Activated naive CD8-positive, alpha-beta T cell (primary cell): ENCODE results near the gene SH3RF1.
"Not testable (repeated sequence)": the region's sequence is repeated elsewhere in the genome, so short reads cannot be mapped to it uniquely, and the experiment has no call there.

ENCODE experiments used
- H3K27ac Mint-ChIP-seq: one replicate; pipeline ENCODE4 v1.8.0; 2021; ENCODE audit warnings: mixed read lengths
- H3K27me3 Mint-ChIP-seq: one replicate; pipeline ENCODE4 v1.8.0; 2021; ENCODE audit warnings: mixed read lengths
- H3K36me3 Mint-ChIP-seq: one replicate; pipeline ENCODE4 v1.8.0; 2021; ENCODE audit warnings: mixed read lengths
- H3K4me1 Mint-ChIP-seq: one replicate; pipeline ENCODE4 v1.8.0; 2021; ENCODE audit warnings: low read depth, mixed read lengths
- H3K4me3 Mint-ChIP-seq: one replicate; pipeline ENCODE4 v1.8.0; 2021; ENCODE audit warnings: mild to moderate bottlenecking, mixed read lengths
- H3K9me3 Mint-ChIP-seq: one replicate; pipeline ENCODE4 v1.8.0; 2021; ENCODE audit warnings: low read depth, mixed read lengths

The SH3RF1 gene

DNA sequence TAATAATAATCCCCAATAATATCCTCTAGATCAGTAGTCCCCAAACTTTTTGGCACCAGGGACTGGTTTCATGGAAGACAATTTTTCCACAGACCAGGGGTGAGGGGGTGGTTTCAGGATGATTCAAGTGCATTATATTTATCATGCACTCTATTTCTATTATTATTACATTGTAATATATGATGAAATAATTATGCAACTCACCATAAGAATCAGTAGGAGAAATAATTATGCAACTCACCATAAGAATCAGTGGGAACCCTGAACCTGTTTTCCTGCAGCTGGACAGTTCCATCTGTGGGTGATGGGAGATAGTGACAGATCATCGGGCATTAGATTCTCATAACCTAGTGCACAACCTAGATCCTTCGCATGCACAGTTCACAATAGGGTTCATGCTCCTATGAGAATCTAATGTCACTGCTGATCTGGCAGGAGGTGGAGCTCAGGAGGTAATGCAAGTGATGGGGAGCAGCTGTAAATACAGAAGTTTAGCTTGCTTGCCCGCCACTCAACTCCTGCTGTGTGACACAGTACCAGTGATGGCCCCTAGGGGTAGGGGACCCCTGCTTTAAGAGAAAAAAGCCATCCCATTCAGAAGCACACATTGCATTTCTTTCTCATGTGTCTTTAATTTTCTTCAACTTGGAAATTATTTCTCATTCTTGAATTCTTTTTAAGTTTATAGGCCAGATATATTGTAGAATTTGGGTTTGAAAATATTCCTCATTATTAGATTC lies 16.0 kb upstream of the SH3RF1 start:
- H3K36me3 Mint-ChIP-seq, result no peaks in the 10 kb centered on the region
- no peak overlapping the region for H3K4me3 Mint-ChIP-seq
- no peaks in the 10 kb centered on the region for H3K9me3 Mint-ChIP-seq
- no peaks in the 10 kb centered on the region for H3K4me1 Mint-ChIP-seq
- peaks cover 2% of the 10 kb centered on the region for H3K27me3 Mint-ChIP-seq
- no peak overlapping the region for H3K27ac Mint-ChIP-seq

DNA sequence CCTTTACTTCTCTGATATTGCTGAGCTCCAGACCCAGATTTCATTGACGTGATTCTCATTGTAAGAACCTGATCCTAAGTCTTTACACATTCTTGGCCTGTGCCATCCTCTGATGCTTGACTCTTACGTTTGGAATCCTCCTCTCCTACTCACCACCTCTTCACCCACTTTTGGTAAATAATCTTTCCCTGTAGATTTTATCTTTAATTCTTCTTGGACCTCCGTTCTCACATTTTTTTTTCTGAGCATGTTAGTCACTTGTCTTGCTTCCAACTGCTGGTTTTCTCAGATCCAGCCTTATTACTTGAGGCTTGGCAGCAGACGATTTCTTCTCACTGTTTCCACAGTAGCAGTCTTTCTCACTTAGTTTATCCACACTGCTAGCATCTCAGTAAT lies 12.4 kb upstream of the SH3RF1 start:
- H3K27ac Mint-ChIP-seq, result no peak overlapping the region
- no peaks in the 10 kb centered on the region for H3K9me3 Mint-ChIP-seq
- H3K27me3 Mint-ChIP-seq, result no peaks in the 10 kb centered on the region
- no peaks in the 10 kb centered on the region for H3K36me3 Mint-ChIP-seq
- H3K4me3 Mint-ChIP-seq, result no peak overlapping the region
- no peaks in the 10 kb centered on the region for H3K4me1 Mint-ChIP-seq

DNA sequence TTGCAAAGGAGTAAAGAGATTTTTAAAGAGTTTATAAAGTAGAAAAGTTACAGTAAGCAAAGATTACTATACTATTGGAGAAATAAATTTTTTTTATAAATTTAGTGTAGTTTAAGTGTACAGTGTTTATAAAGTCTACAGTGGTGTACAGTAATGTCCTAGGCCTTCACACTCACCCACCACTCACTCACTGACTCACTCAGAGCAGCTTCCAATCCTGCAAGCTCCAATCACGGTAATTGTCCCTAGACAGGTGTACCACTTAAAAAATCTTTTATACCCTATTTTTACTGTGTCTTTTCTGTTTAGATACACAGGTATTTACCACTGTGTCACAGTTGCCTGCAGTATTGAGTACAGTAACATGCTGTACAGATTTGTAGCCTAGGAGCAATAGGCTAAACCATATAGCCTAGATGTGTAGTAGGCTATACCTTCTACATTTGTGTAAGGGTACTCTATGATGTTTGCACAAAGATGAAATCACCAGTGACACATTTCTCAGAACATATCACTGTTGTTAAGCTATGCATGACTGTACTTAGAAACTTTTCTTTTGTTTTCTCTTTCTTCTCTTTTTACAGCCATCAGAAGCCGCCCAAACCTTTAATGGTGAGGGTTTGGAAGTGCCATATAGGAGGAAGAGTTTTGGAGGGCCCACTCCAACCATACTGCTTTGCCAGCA lies 11.8 kb upstream of the SH3RF1 start:
- H3K27me3 Mint-ChIP-seq, result no peaks in the 10 kb centered on the region
- H3K36me3 Mint-ChIP-seq, result no peaks in the 10 kb centered on the region
- H3K4me3 Mint-ChIP-seq, result no peak overlapping the region
- H3K9me3 Mint-ChIP-seq, result no peaks in the 10 kb centered on the region
- no peak overlapping the region for H3K27ac Mint-ChIP-seq
- no peaks in the 10 kb centered on the region for H3K4me1 Mint-ChIP-seq

DNA sequence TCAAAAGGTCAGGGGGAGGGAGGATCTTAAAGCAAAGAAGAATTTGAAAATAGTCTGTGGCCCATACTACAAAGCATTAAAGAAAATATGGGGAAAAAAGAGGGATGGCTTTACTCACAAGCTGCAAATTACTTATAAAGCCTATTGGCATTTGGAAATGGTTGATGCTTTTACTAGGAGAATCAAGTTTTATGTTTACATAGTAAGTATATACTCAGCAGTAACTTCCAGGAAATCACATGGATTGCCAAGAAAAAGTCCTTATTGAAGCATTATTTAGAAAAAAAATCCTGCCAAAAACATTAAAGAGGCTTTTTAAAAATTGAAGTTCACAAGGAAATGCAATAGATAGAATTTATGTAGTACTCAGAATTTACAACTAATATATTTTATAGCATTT lies 8.4 kb upstream of the SH3RF1 start:
- H3K36me3 Mint-ChIP-seq, result no peaks in the 10 kb centered on the region
- no peak overlapping the region for H3K4me3 Mint-ChIP-seq
- no peaks in the 10 kb centered on the region for H3K4me1 Mint-ChIP-seq
- H3K9me3 Mint-ChIP-seq, result no peaks in the 10 kb centered on the region
- peaks cover 8% of the 10 kb centered on the region for H3K27me3 Mint-ChIP-seq
- no peak overlapping the region for H3K27ac Mint-ChIP-seq

DNA sequence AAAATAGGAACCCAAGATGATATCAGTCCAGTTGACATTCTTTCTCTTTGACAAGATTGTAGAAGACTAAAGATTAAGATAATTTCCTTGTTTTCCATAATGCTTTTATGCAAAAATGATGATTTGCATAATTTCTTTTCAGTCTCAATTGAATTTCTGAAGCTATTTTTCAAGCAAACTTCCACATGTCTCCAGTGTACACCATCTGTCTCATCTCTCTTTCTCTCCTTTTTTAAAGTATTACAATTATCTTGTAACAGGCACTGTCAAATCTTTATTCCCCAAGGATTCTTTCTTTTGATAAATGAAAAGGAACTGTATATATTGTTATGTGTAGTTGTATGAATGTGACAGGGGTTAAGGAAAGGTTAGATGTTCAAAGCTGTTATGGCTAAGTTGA lies 7.9 kb upstream of the SH3RF1 start:
- no peak overlapping the region for H3K4me3 Mint-ChIP-seq
- no peaks in the 10 kb centered on the region for H3K36me3 Mint-ChIP-seq
- H3K4me1 Mint-ChIP-seq, result no peaks in the 10 kb centered on the region
- no peak overlapping the region for H3K27ac Mint-ChIP-seq
- H3K27me3 Mint-ChIP-seq, result peaks cover 8% of the 10 kb centered on the region
- no peaks in the 10 kb centered on the region for H3K9me3 Mint-ChIP-seq

DNA sequence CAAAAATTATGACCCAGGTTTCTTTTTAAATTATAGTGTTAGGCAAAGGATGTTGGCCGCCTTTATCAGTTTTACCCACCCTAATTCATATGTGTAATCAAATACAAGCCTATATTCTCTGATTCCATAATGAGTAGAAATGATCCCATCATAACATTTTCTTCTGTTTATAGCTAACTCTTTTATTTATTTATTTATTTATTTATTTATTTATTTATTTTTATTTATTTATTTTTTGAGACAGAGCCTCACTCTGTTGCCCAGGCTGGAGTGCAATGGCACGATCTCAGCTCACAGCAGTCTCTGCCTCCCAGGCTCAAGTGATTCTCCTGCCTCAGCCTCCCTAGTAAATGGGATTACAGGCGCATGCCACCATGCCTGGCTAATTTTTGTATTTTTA lies 7.1 kb upstream of the SH3RF1 start:
- not testable (repeated sequence) for H3K4me3 Mint-ChIP-seq, H3K36me3 Mint-ChIP-seq, H3K4me1 Mint-ChIP-seq, H3K27me3 Mint-ChIP-seq, H3K27ac Mint-ChIP-seq, H3K9me3 Mint-ChIP-seq

DNA sequence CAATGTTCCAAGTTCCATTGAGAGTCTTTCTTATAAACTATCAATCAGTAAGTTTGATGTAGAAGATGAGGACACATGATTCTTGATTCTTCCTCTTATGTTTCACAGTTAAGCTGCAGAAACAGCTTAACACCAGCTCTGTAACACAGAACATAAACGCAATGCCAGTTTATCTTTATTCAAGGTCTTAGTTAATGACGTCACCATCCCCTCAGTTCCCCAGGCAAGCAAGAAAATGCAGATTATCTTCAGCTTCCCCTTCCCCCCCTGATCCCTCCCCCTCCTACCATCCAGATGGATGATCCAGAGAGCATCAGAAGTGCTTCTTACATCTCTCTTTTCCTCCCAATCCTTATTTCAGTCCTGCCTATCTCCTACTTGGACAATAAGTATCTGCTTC lies 4.4 kb upstream of the SH3RF1 start:
- no peak overlapping the region for H3K27ac Mint-ChIP-seq
- peaks cover 6% of the 10 kb centered on the region for H3K4me1 Mint-ChIP-seq
- H3K36me3 Mint-ChIP-seq, result no peaks in the 10 kb centered on the region
- no peak overlapping the region for H3K4me3 Mint-ChIP-seq
- no peaks in the 10 kb centered on the region for H3K9me3 Mint-ChIP-seq
- H3K27me3 Mint-ChIP-seq, result peaks cover 12% of the 10 kb centered on the region

DNA sequence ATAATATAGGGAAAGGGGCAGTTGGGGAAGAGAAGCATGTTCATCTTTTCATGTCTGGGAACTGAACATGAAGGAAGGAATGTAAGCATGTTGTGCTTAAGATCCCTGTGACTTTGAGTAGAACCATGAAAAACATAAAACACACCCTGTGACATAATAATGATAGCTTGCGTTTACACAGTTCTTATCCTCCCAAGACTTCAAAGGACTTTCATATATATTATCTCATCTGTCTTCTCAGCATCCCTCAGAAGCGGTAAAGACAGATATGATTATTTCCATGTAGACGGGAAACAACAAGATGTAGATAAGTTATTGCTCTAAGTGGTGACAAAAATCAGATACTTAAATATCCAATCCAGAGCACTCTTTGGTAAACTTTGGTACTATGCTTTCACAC lies 3.3 kb upstream of the SH3RF1 start:
- H3K4me3 Mint-ChIP-seq, result no peak overlapping the region
- H3K27me3 Mint-ChIP-seq, result peaks cover 18% of the 10 kb centered on the region
- no peaks in the 10 kb centered on the region for H3K36me3 Mint-ChIP-seq
- H3K4me1 Mint-ChIP-seq, result peaks cover 11% of the 10 kb centered on the region
- H3K9me3 Mint-ChIP-seq, result no peaks in the 10 kb centered on the region
- H3K27ac Mint-ChIP-seq, result no peak overlapping the region

DNA sequence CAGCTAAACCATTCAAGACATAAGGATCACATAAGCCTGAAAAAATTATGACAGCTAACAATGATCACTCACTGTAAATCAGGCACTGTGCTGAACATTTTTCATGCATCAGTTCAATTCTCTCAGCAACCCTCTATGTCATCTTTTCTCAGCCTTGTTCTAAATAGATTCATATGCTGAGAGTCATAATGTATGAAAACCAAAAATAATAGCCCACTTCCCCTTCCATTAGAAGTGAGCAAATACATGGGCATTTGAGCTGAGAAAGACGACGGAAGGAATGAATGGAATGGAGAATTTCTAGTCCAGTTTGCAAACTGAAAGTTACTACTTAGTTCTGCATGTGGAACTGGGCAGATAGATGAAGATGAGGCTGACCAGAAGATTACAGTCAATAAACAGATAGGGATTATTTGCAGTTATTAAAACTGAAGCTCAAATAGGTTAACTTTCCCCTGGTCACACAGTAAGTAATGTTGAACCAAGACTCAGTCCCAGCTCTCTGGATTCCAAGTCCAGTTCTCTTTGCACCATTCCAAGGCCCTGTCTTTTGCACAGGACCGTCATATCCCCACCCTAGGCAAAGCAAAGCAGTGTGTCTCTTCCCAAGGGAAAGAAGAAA lies 1.6 kb upstream of the SH3RF1 start:
- no peaks in the 10 kb centered on the region for H3K36me3 Mint-ChIP-seq
- peaks cover 11% of the 10 kb centered on the region for H3K4me1 Mint-ChIP-seq
- H3K9me3 Mint-ChIP-seq, result no peaks in the 10 kb centered on the region
- H3K27me3 Mint-ChIP-seq, result peaks cover 24% of the 10 kb centered on the region
- H3K27ac Mint-ChIP-seq, result no peak overlapping the region
- H3K4me3 Mint-ChIP-seq, result peak overlapping the region; percentile 69

DNA sequence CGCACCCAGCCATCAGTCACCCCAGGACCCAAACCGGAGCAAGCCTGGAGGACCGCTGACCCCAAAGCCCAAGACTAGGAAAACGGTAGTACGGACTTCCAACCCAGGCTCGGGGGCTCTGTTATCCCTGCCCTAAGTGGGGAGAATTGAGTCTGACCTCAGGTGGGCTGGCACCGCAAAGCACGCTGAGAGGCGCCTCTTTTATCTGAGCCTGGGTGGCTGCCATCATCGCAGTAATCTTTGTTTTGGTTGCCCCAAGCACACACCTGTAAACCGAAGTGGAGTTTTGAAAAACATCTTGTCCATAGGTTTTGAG lies 894 bp upstream of the SH3RF1 start:
- Mint-ChIP-seq H3K27ac (no peak overlapping the region), H3K36me3 (no peaks in the 10 kb centered on the region), H3K27me3 (peaks cover 27% of the 10 kb centered on the region), H3K9me3 (no peaks in the 10 kb centered on the region), H3K4me3 (peak overlapping the region; percentile 69), H3K4me1 (peaks cover 11% of the 10 kb centered on the region)

DNA sequence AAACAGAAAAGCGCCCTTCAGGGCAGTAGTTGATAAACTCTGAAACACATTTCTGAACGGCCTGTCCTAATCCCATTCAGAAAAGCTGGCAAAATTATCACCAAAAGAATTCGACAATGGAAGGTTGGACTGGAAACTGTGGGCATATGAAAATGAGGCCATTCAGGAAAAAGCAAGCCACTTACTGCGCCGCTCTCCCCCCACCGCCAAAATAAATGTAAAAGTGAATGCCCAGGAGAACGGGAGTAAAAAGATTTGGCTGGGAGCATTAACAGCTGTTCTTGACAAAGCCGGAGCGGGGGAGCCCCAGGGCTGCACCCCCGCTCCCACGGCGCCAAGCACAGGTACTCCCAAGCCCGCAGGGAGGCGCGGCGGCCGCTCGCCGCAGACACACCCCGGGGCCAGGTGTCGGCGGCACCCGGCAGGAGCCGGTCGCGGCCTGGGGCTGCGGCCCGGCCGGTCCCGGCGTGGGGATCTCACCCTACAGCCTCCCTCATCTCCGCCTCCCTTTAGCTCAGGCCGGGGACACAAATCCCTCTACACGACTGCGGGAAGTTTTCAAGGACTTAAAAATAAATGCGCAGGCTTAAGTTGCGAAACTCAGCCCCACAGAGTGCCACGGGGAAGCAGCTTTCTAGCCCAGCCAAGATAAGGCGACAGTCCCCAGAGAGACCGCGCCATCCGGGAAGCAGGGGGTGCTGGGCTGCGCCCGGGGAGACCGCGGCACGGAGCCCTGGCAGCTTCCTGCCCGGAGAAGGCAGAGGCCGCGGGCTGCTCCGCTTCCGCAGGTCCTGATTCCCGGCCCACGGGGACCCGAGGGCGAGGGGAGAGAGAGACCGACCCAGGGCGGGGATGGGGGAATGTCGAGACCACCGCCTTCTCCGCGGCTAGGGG lies 593 bp downstream of the SH3RF1 start:
- H3K9me3 Mint-ChIP-seq, result no peaks in the 10 kb centered on the region
- H3K27me3 Mint-ChIP-seq, result peaks cover 30% of the 10 kb centered on the region
- H3K4me1 Mint-ChIP-seq, result peaks cover 11% of the 10 kb centered on the region
- no peak overlapping the region for H3K27ac Mint-ChIP-seq
- peak overlapping the region; percentile 83 for H3K4me3 Mint-ChIP-seq
- H3K36me3 Mint-ChIP-seq, result no peaks in the 10 kb centered on the region

DNA sequence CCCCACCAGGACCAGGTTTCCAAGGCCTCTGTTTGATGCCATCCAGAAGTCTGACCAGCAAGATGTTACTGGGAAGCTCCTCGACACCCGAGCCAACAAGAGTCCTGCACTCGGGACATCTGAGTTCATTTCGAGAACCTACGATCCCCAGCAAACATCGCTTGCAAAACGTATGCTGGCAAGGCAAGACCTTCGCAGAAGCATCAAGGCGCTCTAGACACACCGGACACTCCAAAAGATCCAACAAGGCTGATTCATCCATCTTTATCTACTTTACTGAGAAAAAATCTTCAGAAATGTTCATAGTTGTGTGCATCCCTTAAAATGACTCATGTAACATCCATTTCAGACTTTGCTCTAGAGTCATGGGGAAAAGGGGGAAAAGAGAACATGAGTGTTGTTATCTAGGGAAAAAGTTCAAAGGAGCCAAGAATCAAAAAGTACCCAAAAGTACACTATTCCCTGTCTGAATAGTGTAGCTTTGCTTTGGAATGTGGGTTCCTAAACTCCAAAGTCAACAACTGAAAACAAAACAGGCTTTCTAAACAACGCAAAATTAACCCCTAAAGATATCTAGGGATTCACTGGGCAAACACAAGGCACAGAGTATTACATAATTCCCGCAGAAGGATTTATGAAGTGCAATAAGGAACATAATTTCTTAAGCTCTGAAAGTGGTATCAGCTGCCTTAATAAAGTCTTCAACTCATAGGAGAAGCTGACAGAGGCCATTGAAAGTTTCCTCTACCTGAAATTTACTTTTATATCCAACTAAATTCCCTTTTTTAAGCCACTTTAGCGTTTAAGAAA lies 1.6 kb downstream of the SH3RF1 start:
- no peaks in the 10 kb centered on the region for H3K36me3 Mint-ChIP-seq
- H3K9me3 Mint-ChIP-seq, result no peaks in the 10 kb centered on the region
- H3K27me3 Mint-ChIP-seq, result peaks cover 32% of the 10 kb centered on the region
- peaks cover 11% of the 10 kb centered on the region for H3K4me1 Mint-ChIP-seq
- H3K27ac Mint-ChIP-seq, result no peak overlapping the region
- peak overlapping the region; percentile 83 for H3K4me3 Mint-ChIP-seq

DNA sequence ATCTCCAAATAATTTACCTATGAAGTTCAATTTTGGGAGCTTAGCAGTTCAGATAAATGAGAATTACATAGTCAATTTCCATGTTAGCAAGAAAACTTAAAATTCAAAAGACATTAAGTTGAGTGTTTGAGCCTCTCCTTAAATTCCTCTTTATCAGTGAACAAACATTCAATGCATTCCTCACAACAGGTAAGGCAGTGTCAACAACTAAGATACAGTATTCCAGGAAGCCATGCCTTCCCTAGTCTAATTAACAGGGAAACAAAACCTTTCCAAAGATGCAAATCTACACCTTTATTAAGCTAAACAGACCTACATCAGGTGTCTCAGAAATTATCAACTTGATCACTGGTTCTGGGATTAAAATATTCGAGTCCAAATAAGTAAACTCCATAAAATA lies 3.7 kb downstream of the SH3RF1 start:
- H3K36me3 Mint-ChIP-seq, result no peaks in the 10 kb centered on the region
- H3K9me3 Mint-ChIP-seq, result no peaks in the 10 kb centered on the region
- no peak overlapping the region for H3K4me3 Mint-ChIP-seq
- H3K27ac Mint-ChIP-seq, result no peak overlapping the region
- H3K27me3 Mint-ChIP-seq, result peaks cover 38% of the 10 kb centered on the region
- peaks cover 10% of the 10 kb centered on the region for H3K4me1 Mint-ChIP-seq

DNA sequence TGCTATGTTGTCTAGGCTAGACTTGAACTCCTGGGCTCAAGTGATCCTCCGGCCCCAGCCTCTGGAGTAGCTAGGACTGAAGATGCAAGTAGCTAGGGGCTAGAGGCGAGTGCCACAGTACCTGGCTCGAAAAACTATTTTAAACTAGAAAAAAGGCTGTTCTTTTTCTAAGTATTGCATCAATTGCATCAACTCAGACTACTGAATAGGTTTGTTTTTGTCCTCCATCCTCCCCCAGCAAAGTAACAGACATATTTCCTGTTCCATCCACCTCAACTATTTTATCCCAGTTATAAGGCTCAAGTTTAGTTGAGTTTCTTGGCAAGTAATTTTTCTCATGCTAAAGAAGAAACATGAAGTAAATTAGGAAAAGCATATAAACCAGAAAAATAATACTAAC lies 4.1 kb downstream of the SH3RF1 start:
- no peaks in the 10 kb centered on the region for H3K36me3 Mint-ChIP-seq
- H3K4me3 Mint-ChIP-seq, result no peak overlapping the region
- no peak overlapping the region for H3K27ac Mint-ChIP-seq
- H3K9me3 Mint-ChIP-seq, result no peaks in the 10 kb centered on the region
- peaks cover 6% of the 10 kb centered on the region for H3K4me1 Mint-ChIP-seq
- H3K27me3 Mint-ChIP-seq, result peaks cover 38% of the 10 kb centered on the region
